Endothelial cell of umbilical vein (primary cell): ENCODE results near the gene TRPM3. TPM values are rescaled to one million over a fixed set of nuclear protein-coding genes. Genes with fewer than 3 reads are reported as not detected.

Source experiments
- BruUV-seq: library from RNA; stranded (reverse); fragments of 400-500 nt; replicated peaks from 2 replicates; lab custom pipeline; 2021; lab: Mats Ljungman, UMichigan
- CTCF ChIA-PET: fragments of 300-600, 350-600 bp; sonication (Branson Sonifier 250); formaldehyde crosslinking; loops from one replicate; lab custom pipeline; 2021; ENCODE audit warnings: antibody characterized with exemption, inconsistent platforms; lab: Charles Lee
- POLR2A ChIA-PET: fragments of 300-600, 350-600 bp; sonication (Branson Sonifier 250); formaldehyde crosslinking; loops from one replicate; lab custom pipeline; 2021; ENCODE audit warnings: antibody characterized with exemption, inconsistent platforms; lab: Charles Lee
- DNase-seq: peaks from one replicate; pipeline ENCODE4 v3.0.0-alpha.2; 2011; ENCODE audit warnings: low read depth, low spot score
- FAIRE-seq: peaks from 2 replicates; lab custom pipeline; 2011; peaks lifted over from hg19 to GRCh38; lab: Jason Lieb, UNC
- H2AFZ ChIP-seq: 2 replicates; pipeline ENCODE4 v1.6.0; 2012; ENCODE audit warnings: low read depth, low read length, control low read depth, inconsistent platforms
- H3K27ac ChIP-seq: 2 replicates; pipeline ENCODE4 v1.5.1; 2011; ENCODE audit warnings: low read depth, mild to moderate bottlenecking, control low read depth, low read length, moderate library complexity; ENCODE audit not compliant: insufficient read depth
- H3K27me3 ChIP-seq, 2 experiments: 2 replicates each; pipeline versions ENCODE4 v1.6.0 to v1.6.1; 2011; ENCODE audit warnings: low read length in 2 of 2, mixed read lengths in 1 of 2; ENCODE audit not compliant: control insufficient read depth in 2 of 2, insufficient read depth in 2 of 2
- H3K36me3 ChIP-seq, 2 experiments: 2 replicates in 1 of 2; 3 replicates in 1 of 2; pipeline ENCODE4 v1.5.1; 2011; ENCODE audit warnings: low read length in 2 of 2, mild to moderate bottlenecking in 1 of 2, moderate library complexity in 1 of 2; ENCODE audit not compliant: control insufficient read depth in 2 of 2, insufficient read depth in 2 of 2; ENCODE audit errors: extremely low read depth in 1 of 2
- H3K4me1 ChIP-seq: 3 replicates; pipeline ENCODE4 v1.5.1; 2011; ENCODE audit warnings: mild to moderate bottlenecking, low read length; ENCODE audit not compliant: control insufficient read depth, insufficient read depth; ENCODE audit errors: extremely low read depth
- H3K4me2 ChIP-seq: 2 replicates; pipeline ENCODE4 v1.6.1; 2011; ENCODE audit warnings: low read length, control low read depth, mixed read lengths; ENCODE audit not compliant: insufficient read depth
- H3K4me3 ChIP-seq, 3 experiments: fragments of 200-600 bp in 1 of 3; sonication (generic), shearing (Covaris generic) in 1 of 3; replicated peaks in 1 of 3; 2 replicates each; pipeline ENCODE4 v1.5.1; 2011 to 2016; ENCODE audit warnings: control low read depth in 3 of 3, low read length in 3 of 3, mild to moderate bottlenecking in 2 of 3, inconsistent platforms in 1 of 3, low read depth in 1 of 3, moderate library complexity in 1 of 3; ENCODE audit not compliant: insufficient read depth in 1 of 3
- H3K79me2 ChIP-seq: 2 replicates; pipeline ENCODE4 v1.6.0; 2012; ENCODE audit warnings: low read length, inconsistent platforms; ENCODE audit not compliant: control insufficient read depth, insufficient read depth
- H3K9ac ChIP-seq: replicated peaks from 2 replicates; pipeline ENCODE3; 2011; ENCODE audit warnings: low read length, control low read depth; ENCODE audit not compliant: insufficient read depth; ENCODE audit errors: extremely low read depth
- H3K9me1 ChIP-seq: replicated peaks from 3 replicates; pipeline ENCODE4 v1.6.0; 2011; ENCODE audit warnings: mild to moderate bottlenecking, low read length; ENCODE audit not compliant: control insufficient read depth, insufficient read depth; ENCODE audit errors: extremely low read depth
- H3K9me3 ChIP-seq: replicated peaks from 2 replicates; pipeline ENCODE4 v1.5.1; 2012; ENCODE audit warnings: low read length, inconsistent platforms; ENCODE audit not compliant: control insufficient read depth, insufficient read depth
- H4K20me1 ChIP-seq: replicated peaks from 2 replicates; pipeline ENCODE3; 2011; ENCODE audit warnings: mild to moderate bottlenecking, low read length; ENCODE audit not compliant: control insufficient read depth, insufficient read depth; ENCODE audit errors: extremely low read depth
- EZH2 ChIP-seq: IDR thresholded peaks from 2 replicates; pipeline ENCODE4 v1.6.1; 2012; ENCODE audit warnings: borderline replicate concordance, low read depth, mild to moderate bottlenecking, moderate library complexity, low read length, inconsistent platforms; ENCODE audit not compliant: severe bottlenecking
- FOS ChIP-seq: IDR thresholded peaks from 2 replicates; pipeline ENCODE4 v1.6.1; 2011; ENCODE audit warnings: mild to moderate bottlenecking, low read length, moderate library complexity, borderline replicate concordance; ENCODE audit not compliant: insufficient read depth
- GATA2 ChIP-seq: IDR thresholded peaks from 2 replicates; pipeline ENCODE4 v1.7.0; 2011; ENCODE audit warnings: low read depth, mild to moderate bottlenecking, moderate library complexity, mixed read lengths, low read length; ENCODE audit not compliant: insufficient read length, insufficient read depth
- JUN ChIP-seq: IDR thresholded peaks from 2 replicates; pipeline ENCODE4 v1.6.1; 2011; ENCODE audit warnings: borderline replicate concordance, low read depth; ENCODE audit not compliant: insufficient read length, insufficient read depth
- MYC ChIP-seq: IDR thresholded peaks from one replicate; pipeline ENCODE4 v1.6.1; 2011; ENCODE audit warnings: mild to moderate bottlenecking, low read depth, low read length
- POLR2A ChIP-seq: IDR thresholded peaks from 2 replicates; pipeline ENCODE4 v1.6.1; 2012; ENCODE audit warnings: low read depth, mild to moderate bottlenecking, control low read depth, low read length
- POLR2AphosphoS5 ChIP-seq: IDR thresholded peaks from 2 replicates; pipeline ENCODE4 v1.6.1; 2012; ENCODE audit warnings: low read depth, mild to moderate bottlenecking, control low read depth, low read length, moderate library complexity; ENCODE audit not compliant: insufficient read depth
- dilution Hi-C: fragments of 300-500 bp; cut with MboI; formaldehyde crosslinking; loops from one replicate; pipeline ENCODE4 v1.15.0; 2019; ENCODE audit warnings: low sequenced_read_pairs; ENCODE audit not compliant: extremely low pct_ligation_motif_present
- intact Hi-C: fragments of 100-400 bp; cut with micrococcal nuclease; formaldehyde crosslinking; loops from one replicate; pipeline ENCODE4 v1.10.0; 2022
- polyA plus RNA-seq, 4 experiments: library from polyadenylated mRNA; depleted of rRNA in 3 of 4; stranded (reverse) in 3 of 4; unstranded in 1 of 4; fragments of >200 nt; gene quantifications; 2 replicates each; pipeline versions ENCODE4 v1.2.1 to v1.2.3, GENCODE V29; 2011 to 2012; ENCODE audit warnings: missing spikeins in 1 of 4
- total RNA-seq: library from RNA; stranded (reverse); gene quantifications from 2 replicates; pipeline ENCODE4 v1.2.3, GENCODE V29; 2021
- TF ChIP-seq, protein P1 (sequence below), 2 donors: IDR thresholded peaks; 1 replicate in 1 of 2; 2 replicates in 1 of 2; pipeline ENCODE4 v1.5.1; 2011; ENCODE audit warnings: low read length in 2 of 2, mild to moderate bottlenecking in 2 of 2, moderate library complexity in 2 of 2, control low read depth in 1 of 2, inconsistent platforms in 1 of 2, low read depth in 1 of 2; ENCODE audit not compliant: insufficient read depth in 1 of 2; ENCODE audit errors: extremely low read depth in 1 of 2
- TF ChIP-seq, protein P2 (sequence below): IDR thresholded peaks from 2 replicates; pipeline ENCODE4 v1.6.1; 2011; ENCODE audit not compliant: insufficient read depth, insufficient read length

Gene TRPM3
- total and polyA plus RNA-seq, 2 donors (not counting 3 experiments of a cell fraction or from before 2014, with no cell fraction given): 0.17 to 0.33 TPM

DNA sequence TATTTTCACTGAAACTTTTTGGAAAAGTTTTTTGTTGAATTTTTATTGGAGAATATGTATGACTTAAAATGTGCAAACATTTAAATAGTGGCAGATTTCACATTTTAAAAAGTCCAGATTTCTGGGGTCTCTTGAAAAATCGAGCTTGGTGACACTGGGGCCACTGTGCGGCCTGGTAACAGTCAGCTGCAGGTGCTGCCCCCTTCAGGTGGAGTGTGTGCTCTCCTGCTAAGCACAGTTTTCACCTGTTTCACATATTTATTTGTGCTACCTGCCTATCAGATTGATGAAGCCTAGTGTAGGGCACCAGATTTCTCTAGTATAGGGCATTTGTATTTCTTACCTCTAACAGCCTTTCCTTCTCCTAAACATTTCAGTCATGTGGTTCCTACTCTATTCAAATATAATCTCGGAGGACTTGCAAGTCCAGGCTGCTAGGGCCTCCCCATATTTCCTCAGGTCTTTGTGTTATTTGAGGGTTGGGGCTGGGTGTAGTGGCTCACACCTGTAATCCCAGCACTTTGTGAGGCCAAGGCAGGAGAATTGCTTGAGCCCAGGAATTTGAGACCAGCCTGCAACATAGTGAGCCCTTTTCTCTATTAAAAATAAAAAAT, 611.2 kb downstream of the TRPM3 start:
- Histone ChIP-seq H4K20me1 (no peaks in the 10 kb centered on the region), H3K9ac (no peak overlapping the region), H3K27ac (no peak overlapping the region), H3K9me1 (no peaks in the 10 kb centered on the region), H2AFZ (no peak overlapping the region), H3K4me2 (no peak overlapping the region), H3K36me3 (no peaks in the 10 kb centered on the region), H3K79me2 (no peaks in the 10 kb centered on the region), H3K4me3 (no peak overlapping the region), H3K9me3 (no peaks in the 10 kb centered on the region), H3K27me3 (no peaks in the 10 kb centered on the region), H3K4me1 (no peaks in the 10 kb centered on the region)
- TF ChIP-seq POLR2A (no peak), EZH2 (no peak)
- TF ChIP-seq, protein P1, sequence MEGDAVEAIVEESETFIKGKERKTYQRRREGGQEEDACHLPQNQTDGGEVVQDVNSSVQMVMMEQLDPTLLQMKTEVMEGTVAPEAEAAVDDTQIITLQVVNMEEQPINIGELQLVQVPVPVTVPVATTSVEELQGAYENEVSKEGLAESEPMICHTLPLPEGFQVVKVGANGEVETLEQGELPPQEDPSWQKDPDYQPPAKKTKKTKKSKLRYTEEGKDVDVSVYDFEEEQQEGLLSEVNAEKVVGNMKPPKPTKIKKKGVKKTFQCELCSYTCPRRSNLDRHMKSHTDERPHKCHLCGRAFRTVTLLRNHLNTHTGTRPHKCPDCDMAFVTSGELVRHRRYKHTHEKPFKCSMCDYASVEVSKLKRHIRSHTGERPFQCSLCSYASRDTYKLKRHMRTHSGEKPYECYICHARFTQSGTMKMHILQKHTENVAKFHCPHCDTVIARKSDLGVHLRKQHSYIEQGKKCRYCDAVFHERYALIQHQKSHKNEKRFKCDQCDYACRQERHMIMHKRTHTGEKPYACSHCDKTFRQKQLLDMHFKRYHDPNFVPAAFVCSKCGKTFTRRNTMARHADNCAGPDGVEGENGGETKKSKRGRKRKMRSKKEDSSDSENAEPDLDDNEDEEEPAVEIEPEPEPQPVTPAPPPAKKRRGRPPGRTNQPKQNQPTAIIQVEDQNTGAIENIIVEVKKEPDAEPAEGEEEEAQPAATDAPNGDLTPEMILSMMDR (IDR thresholded peaks at IDR 0.05; ENCODE audit: extremely low read depth in 1 of 2, insufficient read depth in 1 of 2, low read depth in 1 of 2, low read length in 2 of 2): peak; percentile 64 to 68
- FAIRE-seq (peak; percentile 15), DNase-seq (peak; percentile 46)
- POLR2A ChIA-PET: no interaction called here
- dilution Hi-C loops: no loop called here
- no TSS peak for BruUV-seq
- CTCF ChIA-PET: interaction anchor here (1.0 to 3.4 kb wide), 14 partner anchors 8 to 170 kb away, joined by 3 to 25 read pairs (median 4); partner anchors contain the start of gene KLF9
- intact Hi-C loops: loop anchor here (1.0 kb wide), 3 partner anchors 92 to 170 kb away; no protein-coding TSS in a partner anchor

DNA sequence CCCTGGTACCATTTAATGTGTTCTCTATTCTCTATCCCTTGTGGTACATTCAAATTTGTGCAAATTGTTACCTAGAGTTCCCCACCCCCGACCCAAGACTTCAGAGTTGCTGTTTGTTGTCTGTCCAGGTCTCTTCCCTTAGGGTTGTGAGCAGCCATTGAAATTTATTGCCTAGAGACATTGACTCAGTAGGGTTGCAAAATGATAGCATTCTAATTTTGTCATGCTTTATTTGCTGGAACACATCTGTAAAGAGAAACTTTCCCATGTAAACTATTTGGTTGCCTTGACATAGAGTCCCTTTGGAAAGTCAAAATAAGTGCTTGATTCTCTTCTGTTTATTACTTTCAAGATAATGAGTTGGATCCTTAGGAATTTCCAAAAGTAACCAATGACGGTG, 615.3 kb downstream of the TRPM3 start:
- Histone ChIP-seq H3K4me2 (no peak overlapping the region), H3K9me1 (no peaks in the 10 kb centered on the region), H3K4me3 (no peak overlapping the region), H3K27me3 (no peaks in the 10 kb centered on the region), H2AFZ (no peak overlapping the region), H3K9me3 (no peaks in the 10 kb centered on the region), H3K36me3 (no peaks in the 10 kb centered on the region), H3K4me1 (no peaks in the 10 kb centered on the region), H3K79me2 (no peaks in the 10 kb centered on the region), H3K27ac (no peak overlapping the region), H4K20me1 (no peaks in the 10 kb centered on the region), H3K9ac (no peak overlapping the region)
- TF ChIP-seq POLR2AphosphoS5 (no peak), POLR2A (no peak), MYC (no peak), JUN (no peak), GATA2 (no peak), FOS (no peak), EZH2 (no peak)
- TF ChIP-seq, protein P1 (IDR thresholded peaks at IDR 0.05; ENCODE audit: extremely low read depth in 1 of 2, insufficient read depth in 1 of 2, low read depth in 1 of 2, low read length in 2 of 2): no peak
- TF ChIP-seq, protein P2, sequence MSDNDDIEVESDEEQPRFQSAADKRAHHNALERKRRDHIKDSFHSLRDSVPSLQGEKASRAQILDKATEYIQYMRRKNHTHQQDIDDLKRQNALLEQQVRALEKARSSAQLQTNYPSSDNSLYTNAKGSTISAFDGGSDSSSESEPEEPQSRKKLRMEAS: no peak
- FAIRE-seq: no peak
- DNase-seq: no peak
- BruUV-seq: no TSS peak
- CTCF ChIA-PET: no interaction called here
- POLR2A ChIA-PET: no interaction called here
- dilution Hi-C loops (no loop called here), intact Hi-C loops (no loop called here)
